ENCODE data around the gene SPARCL1. TPM values are rescaled to one million over a fixed set of nuclear protein-coding genes. Genes with fewer than 3 reads are reported as not detected.

SPARCL1 gene
- total and polyA plus RNA-seq, 2 experiments from 2014 or later = 15.2 to 45.4 TPM

DNA sequence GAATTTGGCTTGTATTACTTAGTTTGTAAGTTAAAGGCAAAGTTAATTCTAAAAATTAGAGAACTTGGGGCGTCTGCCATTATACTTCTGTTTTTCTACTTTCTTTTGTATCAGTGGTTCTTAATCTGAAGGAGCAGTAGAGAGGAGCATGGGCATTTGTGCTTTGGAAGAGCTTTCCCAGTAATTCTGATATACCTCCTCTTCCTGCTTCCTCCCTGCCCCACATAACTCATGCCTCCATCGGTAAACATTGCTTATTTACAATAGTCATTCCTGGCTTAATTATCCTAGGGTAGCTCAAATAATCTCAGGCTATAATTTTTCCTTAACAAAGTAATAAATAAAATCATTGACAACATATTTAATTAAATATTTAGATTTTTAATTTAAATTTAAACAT lies 37.1 kb upstream of the SPARCL1 start:
- 46% methylated on average over 2 of the region's 2 CpGs for WGBS (ENCODE audit: low lambda C conversion rate, missing lambda C conversion rate)
- Histone ChIP-seq H3K79me2 (no peaks in the 10 kb centered on the region), H3K9me2 (replicated peaks; ENCODE audit: insufficient read depth) (no peaks in the 10 kb centered on the region), H2AFZ (no peak overlapping the region), H4K20me1 (ENCODE audit: insufficient read depth, poor library complexity, severe bottlenecking) (no peaks in the 10 kb centered on the region), H3K27me3 (no peaks in the 10 kb centered on the region), H3K4me3 (no peak overlapping the region), H3K9me3 (ENCODE audit: low read depth) (no peaks in the 10 kb centered on the region), H3K27ac (no peak overlapping the region), H3K4me2 (no peak overlapping the region), H3K36me3 (replicated peaks; ENCODE audit: insufficient read depth, low read depth) (no peaks in the 10 kb centered on the region), H3K4me1 (ENCODE audit: insufficient read depth) (no peaks in the 10 kb centered on the region)
- TF ChIP-seq EZH2 (IDR thresholded peaks at IDR 0.05; ENCODE audit: borderline replicate concordance) (no peak), EZH2phosphoT487 (IDR thresholded peaks at IDR 0.05; ENCODE audit: low read depth, severe bottlenecking, unreplicated experiment) (no peak)
- TF ChIP-seq, protein P1, sequence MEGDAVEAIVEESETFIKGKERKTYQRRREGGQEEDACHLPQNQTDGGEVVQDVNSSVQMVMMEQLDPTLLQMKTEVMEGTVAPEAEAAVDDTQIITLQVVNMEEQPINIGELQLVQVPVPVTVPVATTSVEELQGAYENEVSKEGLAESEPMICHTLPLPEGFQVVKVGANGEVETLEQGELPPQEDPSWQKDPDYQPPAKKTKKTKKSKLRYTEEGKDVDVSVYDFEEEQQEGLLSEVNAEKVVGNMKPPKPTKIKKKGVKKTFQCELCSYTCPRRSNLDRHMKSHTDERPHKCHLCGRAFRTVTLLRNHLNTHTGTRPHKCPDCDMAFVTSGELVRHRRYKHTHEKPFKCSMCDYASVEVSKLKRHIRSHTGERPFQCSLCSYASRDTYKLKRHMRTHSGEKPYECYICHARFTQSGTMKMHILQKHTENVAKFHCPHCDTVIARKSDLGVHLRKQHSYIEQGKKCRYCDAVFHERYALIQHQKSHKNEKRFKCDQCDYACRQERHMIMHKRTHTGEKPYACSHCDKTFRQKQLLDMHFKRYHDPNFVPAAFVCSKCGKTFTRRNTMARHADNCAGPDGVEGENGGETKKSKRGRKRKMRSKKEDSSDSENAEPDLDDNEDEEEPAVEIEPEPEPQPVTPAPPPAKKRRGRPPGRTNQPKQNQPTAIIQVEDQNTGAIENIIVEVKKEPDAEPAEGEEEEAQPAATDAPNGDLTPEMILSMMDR (IDR thresholded peaks at IDR 0.05; ENCODE audit: poor library complexity) = no peak
- no peak for DNase-seq (ENCODE audit: low spot score)

DNA sequence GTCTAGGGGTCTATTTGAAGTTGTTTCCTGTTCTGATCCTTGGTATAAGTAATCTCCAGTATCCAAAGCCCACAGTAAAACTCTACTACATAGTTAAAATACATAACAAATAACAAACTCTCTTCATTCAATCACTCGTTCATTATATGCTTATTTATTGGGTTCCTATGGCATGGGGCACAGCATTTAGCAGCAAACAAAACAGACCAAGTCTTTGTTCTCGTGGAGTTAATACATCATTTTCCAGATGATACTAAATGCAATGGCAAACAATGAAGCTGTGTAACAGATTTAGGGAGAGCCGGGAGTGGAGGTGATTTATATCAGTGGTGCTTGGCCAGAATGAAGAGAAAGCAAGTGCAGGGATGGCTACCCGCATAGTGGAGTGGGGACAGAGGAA lies 36.6 kb upstream of the SPARCL1 start:
- Histone ChIP-seq H3K27me3 (no peaks in the 10 kb centered on the region), H3K79me2 (no peaks in the 10 kb centered on the region), H4K20me1 (ENCODE audit: insufficient read depth, poor library complexity, severe bottlenecking) (no peaks in the 10 kb centered on the region), H3K36me3 (replicated peaks; ENCODE audit: insufficient read depth, low read depth) (no peaks in the 10 kb centered on the region), H3K27ac (no peak overlapping the region), H3K9me2 (replicated peaks; ENCODE audit: insufficient read depth) (no peaks in the 10 kb centered on the region), H3K9me3 (ENCODE audit: low read depth) (no peaks in the 10 kb centered on the region), H2AFZ (no peak overlapping the region), H3K4me1 (ENCODE audit: insufficient read depth) (no peaks in the 10 kb centered on the region), H3K4me2 (no peak overlapping the region), H3K4me3 (no peak overlapping the region)
- no peak for DNase-seq (ENCODE audit: low spot score)
- TF ChIP-seq, protein P1 (IDR thresholded peaks at IDR 0.05; ENCODE audit: poor library complexity) = no peak
- TF ChIP-seq EZH2phosphoT487 (IDR thresholded peaks at IDR 0.05; ENCODE audit: low read depth, severe bottlenecking, unreplicated experiment) = no peak
- TF ChIP-seq EZH2 (IDR thresholded peaks at IDR 0.05; ENCODE audit: borderline replicate concordance) = no peak
- 71% methylated on average over 4 of the region's 4 CpGs for WGBS (ENCODE audit: low lambda C conversion rate, missing lambda C conversion rate)

DNA sequence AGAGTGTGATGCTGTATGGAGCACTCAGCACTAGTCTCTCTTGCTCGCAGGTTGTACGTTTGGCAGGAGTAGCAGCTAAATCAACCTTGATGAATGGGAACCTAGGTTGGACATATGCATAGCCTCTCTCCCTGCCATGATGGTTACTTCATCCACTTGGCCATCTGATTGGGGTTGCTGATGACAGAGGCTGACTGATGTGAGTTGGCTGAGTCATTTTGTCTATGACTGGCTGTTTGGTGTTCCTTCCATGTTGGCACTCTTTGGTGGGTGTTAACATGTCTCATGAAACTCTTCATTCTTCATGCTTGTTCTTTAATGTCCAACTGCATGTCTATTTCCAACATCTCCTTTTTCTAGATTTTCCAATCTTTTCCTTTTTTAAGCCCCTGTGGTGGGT lies 31.6 kb upstream of the SPARCL1 start:
- Histone ChIP-seq H3K4me2 (no peak overlapping the region), H3K4me3 (no peak overlapping the region), H3K9me3 (ENCODE audit: low read depth) (no peaks in the 10 kb centered on the region), H2AFZ (no peak overlapping the region), H4K20me1 (ENCODE audit: insufficient read depth, poor library complexity, severe bottlenecking) (no peaks in the 10 kb centered on the region), H3K79me2 (no peaks in the 10 kb centered on the region), H3K27ac (no peak overlapping the region), H3K9me2 (replicated peaks; ENCODE audit: insufficient read depth) (no peaks in the 10 kb centered on the region), H3K4me1 (ENCODE audit: insufficient read depth) (no peaks in the 10 kb centered on the region), H3K27me3 (no peaks in the 10 kb centered on the region), H3K36me3 (replicated peaks; ENCODE audit: insufficient read depth, low read depth) (no peaks in the 10 kb centered on the region)
- TF ChIP-seq, protein P1 (IDR thresholded peaks at IDR 0.05; ENCODE audit: poor library complexity) = no peak
- 95% methylated on average over 2 of the region's 2 CpGs for WGBS (ENCODE audit: low lambda C conversion rate, missing lambda C conversion rate)
- no peak for DNase-seq (ENCODE audit: low spot score)

Data from hepatocyte (in vitro differentiated cells).